Activated CD8-positive, alpha-beta T cell treated with anti-CD3 and anti-CD28 coated beads for 36 hours (primary cell): ENCODE measurements around the gene SYTL1. TPM values are rescaled to one million over a fixed set of nuclear protein-coding genes. Genes with fewer than 3 reads are reported as not detected.

Experiments
- ATAC-seq: fragments of 200-7000 bp; cut with Tn5 transposase; one replicate; pipeline ENCODE4 v1.10.0; 2021; ENCODE audit warnings: mild to moderate bottlenecking, moderate library complexity
- CTCF ChIA-PET: fragments of 350-600 bp; sonication (Branson Sonifier 250); formaldehyde crosslinking; loops from one replicate; lab custom pipeline; 2021; ENCODE audit warnings: antibody characterized with exemption; lab: Charles Lee
- POLR2A ChIA-PET: fragments of 350-600 bp; sonication (Branson Sonifier 250); formaldehyde crosslinking; loops from one replicate; lab custom pipeline; 2021; ENCODE audit warnings: antibody characterized with exemption; lab: Charles Lee
- DNase-seq: peaks from one replicate; pipeline ENCODE4 v3.0.0-alpha.2; 2020
- H3K27ac Mint-ChIP-seq: one replicate; pipeline ENCODE4 v1.8.0; 2021; ENCODE audit warnings: mild to moderate bottlenecking, mixed read lengths
- H3K27me3 Mint-ChIP-seq: one replicate; pipeline ENCODE4 v1.8.0; 2021; ENCODE audit warnings: mixed read lengths
- H3K36me3 Mint-ChIP-seq: one replicate; pipeline ENCODE4 v1.8.0; 2021; ENCODE audit warnings: low read depth, mixed read lengths
- H3K4me1 Mint-ChIP-seq: one replicate; pipeline ENCODE4 v1.8.0; 2021; ENCODE audit warnings: low read depth, mixed read lengths
- H3K4me3 Mint-ChIP-seq: one replicate; pipeline ENCODE4 v1.8.0; 2021; ENCODE audit warnings: mild to moderate bottlenecking, moderate library complexity, mixed read lengths
- H3K9me3 Mint-ChIP-seq: one replicate; pipeline ENCODE4 v1.8.0; 2021; ENCODE audit warnings: mixed read lengths
- CTCF ChIP-seq: fragments of 200-600 bp; IDR thresholded peaks from one replicate; pipeline ENCODE4 v1.8.0; 2022; ENCODE audit warnings: antibody characterized with exemption, mild to moderate bottlenecking
- intact Hi-C: fragments of 100-400 bp; cut with micrococcal nuclease; formaldehyde crosslinking; loops from one replicate; pipeline ENCODE4 v1.10.0; 2022
- total RNA-seq, 2 experiments: library from RNA; stranded (reverse); gene quantifications; one replicate each; pipeline ENCODE4 v1.2.3, GENCODE V29; 2021

SYTL1 gene
- total RNA-seq, 2 experiments from 2014 or later: 77.7 to 80.6 TPM

GRCh38 chr1:27335506-27336422 is 6.1 kb upstream of the SYTL1 start:
- H3K4me1 Mint-ChIP-seq: peaks cover 22% of the 10 kb centered on the region
- H3K36me3 Mint-ChIP-seq: peaks cover 20% of the 10 kb centered on the region
- H3K27ac Mint-ChIP-seq: no peak overlapping the region
- TF ChIP-seq CTCF: no peak
- intact Hi-C loops: no loop called here
- H3K4me3 Mint-ChIP-seq: no peak overlapping the region
- ChIA-PET CTCF (interaction anchor here (0.7 to 3.9 kb wide), 11 partner anchors 8 to 272 kb away, joined by 3 to 50 read pairs (median 3); no protein-coding TSS in a partner anchor), POLR2A (interaction anchor here (0.8 to 1.5 kb wide), 4 partner anchors 9 to 39 kb away, joined by 3 to 4 read pairs (median 4); no protein-coding TSS in a partner anchor)
- ATAC-seq: no peak
- DNase-seq: no peak
- no peaks in the 10 kb centered on the region for H3K27me3 Mint-ChIP-seq
- H3K9me3 Mint-ChIP-seq: no peaks in the 10 kb centered on the region

GRCh38 chr1:27336756-27337155 is 5.1 kb upstream of the SYTL1 start:
- no peak overlapping the region for H3K4me3 Mint-ChIP-seq
- no peaks in the 10 kb centered on the region for H3K9me3 Mint-ChIP-seq
- ChIA-PET CTCF (interaction anchor here (0.9 to 1.3 kb wide), 7 partner anchors 9 to 271 kb away, joined by 3 to 6 read pairs (median 3); no protein-coding TSS in a partner anchor), POLR2A (interaction anchor here (0.8 to 1.5 kb wide), 4 partner anchors 10 to 40 kb away, joined by 3 to 4 read pairs (median 4); no protein-coding TSS in a partner anchor)
- H3K4me1 Mint-ChIP-seq: peaks cover 32% of the 10 kb centered on the region
- H3K27ac Mint-ChIP-seq: no peak overlapping the region
- no peaks in the 10 kb centered on the region for H3K27me3 Mint-ChIP-seq
- no peak for ATAC-seq
- DNase-seq: no peak
- intact Hi-C loops: no loop called here
- no peak for TF ChIP-seq CTCF
- peaks cover 20% of the 10 kb centered on the region for H3K36me3 Mint-ChIP-seq

GRCh38 chr1:27338751-27339150 is 3.1 kb upstream of the SYTL1 start:
- H3K27ac Mint-ChIP-seq: peak overlapping the region; percentile 65
- peaks cover 26% of the 10 kb centered on the region for H3K36me3 Mint-ChIP-seq
- POLR2A ChIA-PET: no interaction called here
- ATAC-seq (no peak), DNase-seq (no peak)
- H3K4me3 Mint-ChIP-seq: no peak overlapping the region
- no peaks in the 10 kb centered on the region for H3K9me3 Mint-ChIP-seq
- H3K27me3 Mint-ChIP-seq: no peaks in the 10 kb centered on the region
- intact Hi-C loops: no loop called here
- TF ChIP-seq CTCF: no peak
- CTCF ChIA-PET: interaction anchor here (0.9 to 1.3 kb wide), 2 partner anchors 19 to 55 kb away, joined by 3 to 5 read pairs; no protein-coding TSS in a partner anchor
- H3K4me1 Mint-ChIP-seq: peaks cover 29% of the 10 kb centered on the region

- H3K4me1 Mint-ChIP-seq: peaks cover 29% of the 10 kb centered on the region
- CTCF ChIA-PET: interaction anchor here (0.9 to 1.7 kb wide), 3 partner anchors 18 to 56 kb away, joined by 3 to 7 read pairs (median 5); no protein-coding TSS in a partner anchor
- ATAC-seq (no peak), DNase-seq (no peak)
- no peak for TF ChIP-seq CTCF
- POLR2A ChIA-PET: no interaction called here
- H3K27ac Mint-ChIP-seq: peak overlapping the region; percentile 83
- H3K9me3 Mint-ChIP-seq: no peaks in the 10 kb centered on the region
- peaks cover 26% of the 10 kb centered on the region for H3K36me3 Mint-ChIP-seq
- H3K27me3 Mint-ChIP-seq: no peaks in the 10 kb centered on the region
- intact Hi-C loops: no loop called here
- no peak overlapping the region for H3K4me3 Mint-ChIP-seq
Observed at GRCh38 chr1:27339213-27339612, 2.6 kb upstream of the SYTL1 start.
